PC-3 (cell line): ENCODE results near the gene TNFSF13.

ENCODE experiments used
- EZH2phosphoT487 ChIP-seq: fragments of 300-600 bp; sonication (generic); IDR thresholded peaks from 2 replicates; pipeline ENCODE4 v1.6.1; 2018; ENCODE audit warnings: mild to moderate bottlenecking, antibody characterized with exemption, low read length, borderline replicate concordance
- TF ChIP-seq, protein P1 (sequence below): fragments of 300-600 bp; sonication (generic); conservative IDR thresholded peaks from 2 replicates; pipeline ENCODE4 v1.5.1; 2017; ENCODE audit warnings: antibody characterized with exemption, low read depth, mild to moderate bottlenecking, low read length

DNA sequence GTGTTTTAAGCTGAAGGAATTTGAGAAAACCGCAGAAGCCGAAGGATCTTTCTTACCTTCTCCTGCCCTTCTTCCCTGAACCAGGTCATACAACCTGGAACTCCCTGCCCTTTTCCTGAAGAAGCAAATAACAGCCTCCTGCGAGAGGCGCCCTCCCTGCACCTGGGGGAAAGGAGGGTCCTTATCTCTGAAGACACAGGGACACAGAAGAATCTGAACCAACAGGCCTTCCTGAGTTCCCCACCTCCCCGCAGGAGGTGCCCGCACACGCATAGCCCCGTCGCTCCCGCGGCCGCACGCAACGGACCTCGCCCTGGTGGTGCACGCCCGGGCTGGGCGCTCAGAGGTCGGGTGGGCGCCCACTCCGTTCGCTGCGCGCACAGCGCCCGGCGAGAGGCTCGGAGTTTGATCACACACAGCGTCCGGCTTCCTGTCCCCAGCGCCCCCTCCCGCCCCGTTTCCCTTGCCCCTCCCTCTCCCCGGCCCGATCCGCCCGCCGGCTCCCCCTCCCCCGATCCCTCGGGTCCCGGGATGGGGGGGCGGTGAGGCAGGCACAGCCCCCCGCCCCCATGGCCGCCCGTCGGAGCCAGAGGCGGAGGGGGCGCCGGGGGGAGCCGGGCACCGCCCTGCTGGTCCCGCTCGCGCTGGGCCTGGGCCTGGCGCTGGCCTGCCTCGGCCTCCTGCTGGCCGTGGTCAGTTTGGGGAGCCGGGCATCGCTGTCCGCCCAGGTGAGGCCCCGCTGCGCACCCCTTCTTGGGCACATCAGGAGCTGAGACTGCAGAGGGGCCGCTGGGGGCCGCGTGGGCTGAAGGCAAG lies 9.8 kb upstream of the TNFSF13 start, which contains the start of gene TNFSF12:
- TF ChIP-seq, protein P1, sequence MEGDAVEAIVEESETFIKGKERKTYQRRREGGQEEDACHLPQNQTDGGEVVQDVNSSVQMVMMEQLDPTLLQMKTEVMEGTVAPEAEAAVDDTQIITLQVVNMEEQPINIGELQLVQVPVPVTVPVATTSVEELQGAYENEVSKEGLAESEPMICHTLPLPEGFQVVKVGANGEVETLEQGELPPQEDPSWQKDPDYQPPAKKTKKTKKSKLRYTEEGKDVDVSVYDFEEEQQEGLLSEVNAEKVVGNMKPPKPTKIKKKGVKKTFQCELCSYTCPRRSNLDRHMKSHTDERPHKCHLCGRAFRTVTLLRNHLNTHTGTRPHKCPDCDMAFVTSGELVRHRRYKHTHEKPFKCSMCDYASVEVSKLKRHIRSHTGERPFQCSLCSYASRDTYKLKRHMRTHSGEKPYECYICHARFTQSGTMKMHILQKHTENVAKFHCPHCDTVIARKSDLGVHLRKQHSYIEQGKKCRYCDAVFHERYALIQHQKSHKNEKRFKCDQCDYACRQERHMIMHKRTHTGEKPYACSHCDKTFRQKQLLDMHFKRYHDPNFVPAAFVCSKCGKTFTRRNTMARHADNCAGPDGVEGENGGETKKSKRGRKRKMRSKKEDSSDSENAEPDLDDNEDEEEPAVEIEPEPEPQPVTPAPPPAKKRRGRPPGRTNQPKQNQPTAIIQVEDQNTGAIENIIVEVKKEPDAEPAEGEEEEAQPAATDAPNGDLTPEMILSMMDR: no peak
- TF ChIP-seq EZH2phosphoT487: no peak
